Esophagus muscularis mucosa (tissue), 4 donors: ENCODE results near the gene ACTL10. TPM values are rescaled to one million over a fixed set of nuclear protein-coding genes. Genes with fewer than 3 reads are reported as not detected.

Experiments used
- DNase-seq: peaks from one replicate; pipeline ENCODE4 v3.0.0-alpha.2; 2017; ENCODE audit errors: extremely low spot score
- H3K27ac ChIP-seq, 4 donors: fragments of 200-600 bp; sonication (generic); replicated peaks in 1 of 4; 1 replicate in 3 of 4; 2 replicates in 1 of 4; pipeline ENCODE4 v1.5.1; 2016 to 2019; ENCODE audit warnings: mild to moderate bottlenecking in 1 of 4
- H3K27me3 ChIP-seq, 4 donors: fragments of 200-600 bp; sonication (generic); one replicate each; pipeline versions ENCODE4 v1.5.1 to v1.6.0; 2016 to 2019
- H3K36me3 ChIP-seq, 4 donors: fragments of 200-600 bp; sonication (generic); one replicate each; pipeline ENCODE4 v1.5.1; 2016 to 2019
- H3K4me1 ChIP-seq, 4 donors: fragments of 200-600 bp; sonication (generic); one replicate each; pipeline ENCODE4 v1.5.1; 2016 to 2019
- H3K4me3 ChIP-seq, 4 donors: fragments of 200-600 bp; sonication (generic); 1 replicate in 2 of 4; 2 replicates in 2 of 4; pipeline ENCODE4 v1.5.1; 2016 to 2019; ENCODE audit warnings: mild to moderate bottlenecking in 4 of 4, moderate library complexity in 1 of 4
- H3K9me3 ChIP-seq, 4 donors: fragments of 200-600 bp; sonication (generic); 1 replicate in 3 of 4; 2 replicates in 1 of 4; pipeline ENCODE4 v1.5.1; 2016 to 2019
- EP300 ChIP-seq: sonication (generic); formaldehyde crosslinking; IDR thresholded peaks from one replicate; pipeline ENCODE4 v1.6.1; 2017; ENCODE audit warnings: antibody characterized with exemption
- POLR2A ChIP-seq: fragments of 450-650 bp; IDR thresholded peaks from one replicate; pipeline ENCODE4 v1.6.1; 2017; ENCODE audit warnings: antibody characterized with exemption, moderate library complexity, mild to moderate bottlenecking, low read depth
- POLR2AphosphoS5 ChIP-seq, 2 donors: sonication (generic); formaldehyde crosslinking; IDR thresholded peaks; one replicate each; pipeline ENCODE4 v1.6.1; 2017; ENCODE audit warnings: antibody characterized with exemption in 2 of 2
- WGBS: methylation state at CpG from one replicate; pipeline ENCODE4 v1.1.5; 2018; 5-methylcytosine and 5-hydroxymethylcytosine counted together
- intact Hi-C: fragments of 100-400 bp; cut with DNase I; formaldehyde crosslinking; loops from one replicate; pipeline ENCODE4 v1.15.1; 2023
- total RNA-seq, 4 donors: library from RNA; depleted of rRNA; stranded (reverse); fragments of >200 nt; gene quantifications; one replicate each; pipeline versions ENCODE4 v1.1.0 to v1.2.1, GENCODE V29; 2016
- TF ChIP-seq, protein P1 (sequence below), 3 experiments: fragments of 200-600 bp in 2 of 3; fragments of 450-650 bp in 1 of 3; sonication (generic) in 2 of 3; IDR thresholded peaks; one replicate each; pipeline ENCODE4 v1.5.1; 2017 to 2019; ENCODE audit warnings: antibody characterized with exemption in 3 of 3, mild to moderate bottlenecking in 2 of 3, moderate library complexity in 1 of 3

Gene ACTL10
- total RNA-seq, 4 donors from 2014 or later, result 1.3 to 2.5 (median 2.0) TPM

DNA sequence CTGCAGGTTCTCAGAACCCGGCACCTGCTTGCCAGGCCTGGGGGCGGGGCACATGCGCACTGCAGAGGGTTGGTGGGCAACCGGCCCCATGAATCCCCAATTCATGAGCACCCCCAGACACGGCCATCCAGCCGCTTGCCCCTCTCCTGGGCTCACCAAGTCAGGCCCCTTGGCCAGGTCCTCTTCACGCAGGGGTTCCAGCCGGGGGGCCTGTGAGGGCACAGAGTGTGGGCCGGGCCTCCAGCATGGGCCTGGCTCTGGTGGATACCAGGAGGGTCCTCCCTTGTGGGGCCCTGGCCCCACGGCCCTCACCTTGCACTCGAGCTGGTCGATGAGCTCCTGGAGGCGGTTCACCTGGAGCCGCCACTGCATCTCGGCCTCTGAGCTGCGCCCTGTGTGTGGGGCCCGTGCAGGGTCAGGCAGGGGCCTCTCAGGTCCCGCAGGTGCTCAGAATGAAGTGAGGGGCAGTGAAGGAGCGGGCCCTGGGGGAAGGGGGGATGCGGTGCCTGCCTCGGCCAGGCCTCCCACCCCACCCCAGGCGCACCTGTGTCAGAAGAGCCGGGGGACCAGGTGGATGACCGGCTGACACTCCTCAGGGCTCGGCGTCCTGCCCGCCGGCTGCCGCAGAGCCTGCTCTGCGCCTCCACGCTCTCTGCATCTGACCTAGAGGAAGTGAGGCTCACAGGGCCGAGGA, 7.3 kb upstream of the ACTL10 start:
- Histone ChIP-seq H3K27ac (no peak overlapping the region), H3K27me3 (no peaks in the 10 kb centered on the region), H3K4me3 (no peak overlapping the region), H3K4me1 (peaks cover 16 to 20% (median 18%) of the 10 kb centered on the region in 4 donors), H3K36me3 (peaks cover 12 to 47% (median 38%) of the 10 kb centered on the region in 4 donors), H3K9me3 (no peaks in the 10 kb centered on the region)
- 92% methylated on average over 17 of the region's 32 CpGs for WGBS
- DNase-seq, result no peak
- intact Hi-C loops, result no loop called here
- TF ChIP-seq POLR2A, result no peak
- no peak for TF ChIP-seq EP300
- TF ChIP-seq POLR2AphosphoS5 (IDR thresholded peaks at IDR 0.05), result no peak
- TF ChIP-seq, protein P1, sequence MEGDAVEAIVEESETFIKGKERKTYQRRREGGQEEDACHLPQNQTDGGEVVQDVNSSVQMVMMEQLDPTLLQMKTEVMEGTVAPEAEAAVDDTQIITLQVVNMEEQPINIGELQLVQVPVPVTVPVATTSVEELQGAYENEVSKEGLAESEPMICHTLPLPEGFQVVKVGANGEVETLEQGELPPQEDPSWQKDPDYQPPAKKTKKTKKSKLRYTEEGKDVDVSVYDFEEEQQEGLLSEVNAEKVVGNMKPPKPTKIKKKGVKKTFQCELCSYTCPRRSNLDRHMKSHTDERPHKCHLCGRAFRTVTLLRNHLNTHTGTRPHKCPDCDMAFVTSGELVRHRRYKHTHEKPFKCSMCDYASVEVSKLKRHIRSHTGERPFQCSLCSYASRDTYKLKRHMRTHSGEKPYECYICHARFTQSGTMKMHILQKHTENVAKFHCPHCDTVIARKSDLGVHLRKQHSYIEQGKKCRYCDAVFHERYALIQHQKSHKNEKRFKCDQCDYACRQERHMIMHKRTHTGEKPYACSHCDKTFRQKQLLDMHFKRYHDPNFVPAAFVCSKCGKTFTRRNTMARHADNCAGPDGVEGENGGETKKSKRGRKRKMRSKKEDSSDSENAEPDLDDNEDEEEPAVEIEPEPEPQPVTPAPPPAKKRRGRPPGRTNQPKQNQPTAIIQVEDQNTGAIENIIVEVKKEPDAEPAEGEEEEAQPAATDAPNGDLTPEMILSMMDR (IDR thresholded peaks at IDR 0.05), result no peak

DNA sequence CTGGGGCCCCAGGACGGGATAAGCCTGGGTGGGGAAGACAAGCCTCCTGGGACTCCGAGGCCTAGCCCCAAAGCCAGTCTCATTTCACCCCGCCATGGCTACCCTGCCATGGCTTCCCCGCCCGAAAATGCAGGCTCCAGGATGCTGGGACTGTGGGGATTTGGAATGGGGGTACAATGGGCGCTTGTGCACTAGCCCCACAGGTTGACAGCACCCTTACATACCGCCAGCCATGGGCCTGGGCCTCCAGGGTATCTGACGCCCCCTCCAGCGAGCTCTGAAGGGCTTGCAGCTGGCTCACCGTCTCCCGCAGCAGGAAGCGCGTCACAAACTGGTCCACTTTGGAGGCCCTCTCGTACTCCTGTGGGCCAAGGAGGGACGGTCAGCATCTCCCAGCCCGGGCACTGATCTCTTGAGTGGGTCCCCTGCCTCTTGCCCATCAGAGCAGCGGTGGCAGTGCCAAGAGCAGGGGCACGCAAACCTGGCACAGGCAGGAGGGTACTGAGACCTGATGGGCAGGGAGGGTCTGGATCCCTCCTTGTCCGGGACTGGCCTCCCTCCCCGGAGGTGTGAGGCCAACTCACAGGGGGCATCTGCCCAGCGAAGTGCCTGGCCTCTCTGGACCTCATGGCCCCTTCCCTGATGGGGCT, 6.6 kb upstream of the ACTL10 start:
- 88% methylated on average over 16 of the region's 21 CpGs for WGBS
- Histone ChIP-seq H3K27me3 (no peaks in the 10 kb centered on the region), H3K36me3 (peaks cover 12 to 47% (median 38%) of the 10 kb centered on the region in 4 donors), H3K27ac (no peak overlapping the region), H3K9me3 (no peaks in the 10 kb centered on the region), H3K4me1 (peaks cover 18 to 25% (median 22%) of the 10 kb centered on the region in 4 donors), H3K4me3 (no peak overlapping the region)
- intact Hi-C loops, result no loop called here
- no peak for TF ChIP-seq EP300
- TF ChIP-seq POLR2A, result no peak
- no peak for TF ChIP-seq POLR2AphosphoS5 (IDR thresholded peaks at IDR 0.05)
- TF ChIP-seq, protein P1 (IDR thresholded peaks at IDR 0.05), result no peak
- DNase-seq, result no peak

- peaks cover 12 to 47% (median 38%) of the 10 kb centered on the region in 4 donors for H3K36me3 ChIP-seq
- 90% methylated on average over 7 of the region's 7 CpGs for WGBS
- H3K27me3 ChIP-seq, result no peaks in the 10 kb centered on the region
- no peaks in the 10 kb centered on the region for H3K9me3 ChIP-seq
- TF ChIP-seq POLR2A (no peak), EP300 (no peak), POLR2AphosphoS5 (IDR thresholded peaks at IDR 0.05) (no peak)
- TF ChIP-seq, protein P1 (IDR thresholded peaks at IDR 0.05), result no peak
- no peak for DNase-seq
- H3K4me3 ChIP-seq, result no peak overlapping the region
- H3K27ac ChIP-seq, result no peak overlapping the region
- peaks cover 19 to 28% (median 23%) of the 10 kb centered on the region in 4 donors for H3K4me1 ChIP-seq
- intact Hi-C loops, result no loop called here
Observed at GRCh38 chr20:33660685-33661058, 6.1 kb upstream of the ACTL10 start.

GRCh38 chr20:33662172-33662571, 4.6 kb upstream of the ACTL10 start, which contains the start of gene C20orf144:
TSS of gene C20orf144 (plus strand) at chr20:33662327. CDS start at chr20:33662346, 19 bp downstream.
- no peak for DNase-seq
- H3K9me3 ChIP-seq, result no peaks in the 10 kb centered on the region
- peaks cover 11 to 36% (median 32%) of the 10 kb centered on the region in 4 donors for H3K36me3 ChIP-seq
- peak within 1 kb of the TSS; percentile 87 to 96 (median 92) for H3K27ac ChIP-seq
- TF ChIP-seq POLR2AphosphoS5 (IDR thresholded peaks at IDR 0.05) (no peak), EP300 (no peak)
- H3K27me3 ChIP-seq, result no peaks in the 10 kb centered on the region
- WGBS, result 97% methylated on average over 10 of the region's 10 CpGs
- peak within 1 kb of the TSS; percentile 75 to 94 (median 82) for H3K4me3 ChIP-seq
- intact Hi-C loops, result no loop called here
- H3K4me1 ChIP-seq, result peaks cover 29 to 40% (median 36%) of the 10 kb centered on the region in 4 donors
